HG03469 (cell line): ENCODE results near the gene HSD17B8.
"Not testable (repeated sequence)": the region's sequence is repeated elsewhere in the genome, so short reads cannot be mapped to it uniquely, and the experiment has no call there.

Experiments
- ATAC-seq: cut with Tn5 transposase; IDR thresholded peaks from one replicate; pipeline ENCODE4 v1.9.1; 2021; ENCODE audit warnings: mild to moderate bottlenecking, moderate library complexity, moderate number of reproducible peaks; ENCODE audit not compliant: unreplicated experiment

The HSD17B8 gene

DNA sequence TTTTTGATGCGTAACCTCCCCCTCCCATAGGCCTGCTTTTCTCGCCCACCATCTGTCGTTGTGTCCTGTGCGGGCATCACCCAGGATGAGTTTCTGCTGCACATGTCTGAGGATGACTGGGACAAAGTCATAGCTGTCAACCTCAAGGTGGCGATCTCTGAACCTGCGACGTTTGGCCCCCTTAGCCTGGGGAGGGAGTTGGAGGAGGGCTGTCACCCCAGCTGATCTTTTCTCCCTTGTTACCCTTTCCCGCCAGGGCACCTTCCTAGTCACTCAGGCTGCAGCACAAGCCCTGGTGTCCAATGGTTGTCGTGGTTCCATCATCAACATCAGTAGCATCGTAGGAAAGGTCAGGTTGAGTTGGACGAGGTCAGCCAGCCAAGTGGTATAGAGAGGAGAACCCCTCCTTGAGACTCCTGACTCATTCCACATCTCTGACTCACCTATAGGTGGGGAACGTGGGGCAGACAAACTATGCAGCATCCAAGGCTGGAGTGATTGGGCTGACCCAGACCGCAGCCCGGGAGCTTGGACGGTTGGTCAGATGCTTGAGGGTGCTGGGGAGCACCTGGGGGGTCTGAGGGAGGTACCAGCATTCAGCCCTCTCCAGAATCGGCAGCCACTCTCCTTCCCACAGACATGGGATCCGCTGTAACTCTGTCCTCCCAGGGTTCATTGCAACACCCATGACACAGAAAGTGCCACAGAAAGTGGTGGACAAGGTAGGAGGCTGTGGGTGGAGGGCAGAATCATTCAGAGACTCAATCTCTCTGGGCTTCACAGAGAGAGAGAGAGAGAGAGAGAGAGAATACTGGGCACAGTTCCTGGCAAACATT, 954 bp downstream of the HSD17B8 start:
- no peak for ATAC-seq

DNA sequence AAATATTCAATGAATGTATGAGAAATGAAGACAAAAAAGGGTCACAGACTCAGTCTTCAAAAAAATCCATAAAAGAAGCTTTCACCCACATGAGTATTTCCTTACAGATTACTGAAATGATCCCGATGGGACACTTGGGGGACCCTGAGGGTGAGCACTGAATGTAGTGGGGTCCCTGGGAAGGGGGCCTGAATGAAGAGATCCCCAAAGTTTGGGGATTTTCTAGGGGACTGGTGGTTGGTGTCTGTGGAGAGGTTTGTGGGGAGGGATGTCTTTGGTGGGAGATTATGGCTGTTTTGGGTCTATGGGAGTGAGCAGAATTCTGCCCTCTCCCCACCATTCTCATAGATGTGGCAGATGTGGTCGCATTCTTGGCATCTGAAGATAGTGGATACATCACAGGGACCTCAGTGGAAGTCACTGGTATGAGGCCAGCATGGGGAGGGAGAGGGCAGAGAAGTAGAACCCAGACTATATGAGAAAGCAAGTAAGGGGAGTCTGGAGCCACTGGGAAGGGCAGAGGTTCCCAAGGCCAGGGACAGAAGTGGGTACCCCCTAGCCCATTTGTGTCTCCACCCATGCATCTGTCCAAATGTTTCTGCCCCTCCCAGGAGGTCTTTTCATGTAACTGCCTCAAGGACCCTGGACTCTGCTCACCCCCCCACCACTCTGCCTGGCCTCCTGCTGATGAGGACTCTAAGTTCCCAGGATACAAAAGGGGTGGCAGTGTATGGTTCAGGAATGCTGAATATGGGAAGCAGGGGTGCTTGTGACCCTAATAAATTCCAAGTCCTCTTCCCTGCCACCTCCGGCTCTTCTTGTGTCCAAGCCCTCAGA, 1.8 kb downstream of the HSD17B8 start:
- ATAC-seq: no peak

DNA sequence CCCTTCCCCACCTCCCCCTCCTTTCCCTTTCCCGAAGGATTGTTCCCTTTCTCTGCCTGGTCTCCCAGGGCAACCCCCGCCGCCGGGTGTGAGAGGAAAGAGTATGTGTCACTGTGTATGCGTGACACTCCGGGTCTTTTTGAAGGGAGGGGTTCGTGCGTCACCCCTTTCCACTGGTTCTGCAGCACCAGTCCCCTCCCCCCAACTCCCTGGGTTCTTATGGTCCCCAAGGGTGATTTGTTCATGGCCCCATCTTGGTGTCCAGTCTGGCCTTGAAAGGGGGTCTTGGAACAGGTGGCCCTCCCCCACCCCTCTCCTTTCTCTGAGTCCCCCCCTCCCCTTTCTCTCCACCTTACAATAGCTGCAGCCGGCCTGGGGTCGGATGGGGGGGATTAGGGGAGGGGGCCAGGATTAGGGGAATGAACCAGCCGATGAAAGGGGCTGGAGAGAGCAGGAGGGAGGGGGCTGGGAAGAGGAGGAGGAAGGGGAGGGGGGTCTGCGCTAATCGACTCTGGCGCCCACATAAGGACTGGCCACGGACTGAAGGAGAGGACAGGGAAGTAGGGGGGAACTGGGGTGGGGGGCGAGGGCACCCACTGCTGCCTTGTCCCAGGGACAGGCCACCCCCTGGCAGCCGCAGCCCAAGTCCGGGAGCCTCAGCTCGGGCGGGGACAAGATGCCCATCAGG, 2.6 kb downstream of the HSD17B8 start:
- no peak for ATAC-seq

- ATAC-seq: no peak
Observed at GRCh38 chr6:33207552-33208090, 3.2 kb downstream of the HSD17B8 start.

DNA sequence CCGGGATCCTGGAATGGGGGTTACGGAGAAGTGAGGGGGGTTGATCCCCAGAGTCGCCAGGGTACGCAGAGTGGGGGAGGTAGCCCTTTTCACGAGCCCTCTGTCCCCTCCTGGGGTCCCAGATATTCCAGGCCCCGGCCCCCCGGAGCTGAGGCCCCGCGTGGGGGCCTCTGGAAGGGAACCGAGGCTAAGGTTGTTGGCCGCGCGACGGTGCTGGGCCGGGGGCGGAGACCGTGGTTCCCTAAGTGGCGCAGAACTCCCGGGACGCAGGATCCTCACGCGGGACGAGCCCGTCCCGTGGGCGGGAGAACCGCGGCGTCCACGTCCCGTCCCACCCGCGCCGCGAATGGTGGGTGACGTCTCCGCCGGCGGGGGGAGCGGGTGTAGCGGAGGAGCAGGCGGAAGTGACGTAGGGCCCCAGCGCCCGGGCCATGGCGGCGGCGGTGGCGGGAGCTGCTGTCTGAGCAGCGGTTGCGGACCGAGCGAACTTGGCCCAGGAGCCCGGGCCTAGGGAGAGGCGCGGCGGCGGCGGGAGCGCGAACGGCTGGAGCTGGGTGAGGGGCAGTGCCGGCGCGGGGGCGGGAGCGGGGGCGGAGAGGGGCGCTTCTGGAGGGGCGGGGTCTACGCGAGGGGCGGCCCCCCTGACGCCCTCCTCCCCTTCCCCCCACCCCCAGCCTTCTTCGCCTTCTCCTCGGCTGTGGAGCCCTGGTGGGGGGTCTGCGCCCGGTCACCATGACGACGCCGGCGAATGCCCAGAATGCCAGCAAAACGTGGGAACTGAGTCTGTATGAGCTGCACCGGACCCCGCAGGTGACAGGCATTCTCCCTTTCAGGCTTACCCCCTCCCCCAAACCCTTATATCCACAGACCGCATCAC, 3.9 kb downstream of the HSD17B8 start, which contains the start of gene RING1:
RING1 (plus strand) TSS at position 410 of the 877 bp plus-strand sequence; CDS start at position 733, 323 bp downstream.
- peak; percentile 42 for ATAC-seq

GRCh38 chr6:33209856-33210255, 5.4 kb downstream of the HSD17B8 start:
- ATAC-seq: no peak

DNA sequence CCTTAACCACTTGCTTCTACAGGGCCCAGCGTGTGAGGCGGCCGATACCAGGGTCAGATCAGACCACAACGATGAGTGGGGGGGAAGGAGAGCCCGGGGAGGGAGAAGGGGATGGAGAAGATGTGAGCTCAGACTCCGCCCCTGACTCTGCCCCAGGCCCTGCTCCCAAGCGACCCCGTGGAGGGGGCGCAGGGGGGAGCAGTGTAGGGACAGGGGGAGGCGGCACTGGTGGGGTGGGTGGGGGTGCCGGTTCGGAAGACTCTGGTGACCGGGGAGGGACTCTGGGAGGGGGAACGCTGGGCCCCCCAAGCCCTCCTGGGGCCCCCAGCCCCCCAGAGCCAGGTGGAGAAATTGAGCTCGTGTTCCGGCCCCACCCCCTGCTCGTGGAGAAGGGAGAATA, 6.7 kb downstream of the HSD17B8 start:
- ATAC-seq: no peak

DNA sequence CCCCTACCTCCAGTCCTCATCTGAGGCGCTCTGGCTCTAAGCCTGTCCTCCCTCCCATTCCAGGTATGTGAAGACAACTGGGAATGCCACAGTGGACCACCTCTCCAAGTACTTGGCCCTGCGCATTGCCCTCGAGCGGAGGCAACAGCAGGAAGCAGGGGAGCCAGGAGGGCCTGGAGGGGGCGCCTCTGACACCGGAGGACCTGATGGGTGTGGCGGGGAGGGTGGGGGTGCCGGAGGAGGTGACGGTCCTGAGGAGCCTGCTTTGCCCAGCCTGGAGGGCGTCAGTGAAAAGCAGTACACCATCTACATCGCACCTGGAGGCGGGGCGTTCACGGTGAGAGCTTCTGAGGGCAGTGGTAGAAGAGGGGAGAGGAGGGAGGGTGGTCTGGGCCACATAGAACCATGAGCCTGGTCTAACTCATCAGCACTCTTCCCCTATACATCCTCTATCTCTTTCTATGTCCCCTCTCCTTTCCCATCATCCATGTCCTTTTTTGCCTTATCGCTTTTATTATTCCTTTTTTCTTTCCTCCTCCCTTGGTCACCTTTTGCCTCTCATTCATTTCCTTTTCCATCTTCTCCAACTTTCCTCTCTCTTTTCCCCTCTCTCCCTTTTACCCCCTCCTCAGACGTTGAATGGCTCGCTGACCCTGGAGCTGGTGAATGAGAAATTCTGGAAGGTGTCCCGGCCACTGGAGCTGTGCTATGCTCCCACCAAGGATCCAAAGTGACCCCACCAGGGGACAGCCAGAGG, 7.4 kb downstream of the HSD17B8 start:
- ATAC-seq: no peak

- ATAC-seq: no peak
Observed at GRCh38 chr6:33212857-33213165, 8.4 kb downstream of the HSD17B8 start.

DNA sequence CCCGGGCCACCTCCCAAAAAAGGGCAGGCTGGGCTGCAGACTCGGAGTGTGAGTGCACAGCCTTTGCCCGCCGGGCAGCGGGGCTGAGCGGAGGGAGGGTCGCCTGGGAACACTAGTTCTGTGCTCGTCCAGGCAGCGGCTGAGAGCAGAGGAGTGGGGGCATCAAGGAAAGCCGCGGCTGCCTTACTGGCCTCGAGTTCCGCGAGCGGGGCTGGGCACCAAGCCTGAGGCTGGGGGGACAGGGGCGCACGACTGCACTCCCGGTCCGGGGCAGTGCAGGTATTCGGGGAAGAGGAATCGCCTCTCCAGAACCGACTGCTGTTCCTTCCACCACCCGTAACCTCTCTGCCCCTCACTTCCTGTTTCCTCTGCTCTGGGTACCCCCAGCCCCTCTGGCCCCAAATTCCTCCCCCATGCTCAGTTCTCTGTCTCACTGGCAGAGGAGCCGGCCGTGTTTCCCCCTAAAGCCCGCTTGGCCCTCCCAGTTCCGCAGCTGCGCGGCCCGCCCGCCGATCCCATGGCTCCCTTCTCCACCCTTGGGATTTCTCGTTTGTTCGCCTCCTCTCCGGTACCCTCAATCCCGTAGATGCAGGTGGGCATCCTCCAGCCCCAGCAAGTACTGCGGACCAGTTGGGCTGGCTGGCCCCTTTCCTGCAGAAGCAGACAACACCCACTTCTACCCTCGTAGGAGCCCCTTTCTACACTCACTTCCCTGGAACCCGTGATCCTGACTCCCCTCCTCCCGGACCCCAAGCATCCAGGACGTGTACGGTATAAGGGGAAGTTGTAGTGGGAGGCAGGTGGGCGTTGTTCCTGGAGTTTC, 8.9 kb downstream of the HSD17B8 start:
- no peak for ATAC-seq

DNA sequence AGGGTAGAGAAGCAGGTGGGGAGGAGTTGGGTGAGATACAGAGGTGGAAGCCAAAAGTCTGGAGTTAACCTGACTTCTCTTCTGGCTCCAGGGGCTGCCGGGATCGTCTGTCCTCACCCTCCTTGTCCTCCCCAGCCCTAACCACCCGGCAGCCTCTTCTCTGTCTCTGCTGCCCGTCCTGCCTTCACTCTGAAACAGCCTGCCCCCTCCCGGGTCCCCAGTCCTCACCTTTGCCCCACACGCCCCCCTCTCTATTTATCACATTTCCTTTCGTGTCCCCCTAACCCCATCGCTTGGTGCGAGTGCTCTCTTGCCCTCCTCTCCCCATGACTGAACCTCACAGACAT, 9.5 kb downstream of the HSD17B8 start:
- no peak for ATAC-seq

- no peak for ATAC-seq
Observed at GRCh38 chr6:33215271-33216116, 11.0 kb downstream of the HSD17B8 start.

DNA sequence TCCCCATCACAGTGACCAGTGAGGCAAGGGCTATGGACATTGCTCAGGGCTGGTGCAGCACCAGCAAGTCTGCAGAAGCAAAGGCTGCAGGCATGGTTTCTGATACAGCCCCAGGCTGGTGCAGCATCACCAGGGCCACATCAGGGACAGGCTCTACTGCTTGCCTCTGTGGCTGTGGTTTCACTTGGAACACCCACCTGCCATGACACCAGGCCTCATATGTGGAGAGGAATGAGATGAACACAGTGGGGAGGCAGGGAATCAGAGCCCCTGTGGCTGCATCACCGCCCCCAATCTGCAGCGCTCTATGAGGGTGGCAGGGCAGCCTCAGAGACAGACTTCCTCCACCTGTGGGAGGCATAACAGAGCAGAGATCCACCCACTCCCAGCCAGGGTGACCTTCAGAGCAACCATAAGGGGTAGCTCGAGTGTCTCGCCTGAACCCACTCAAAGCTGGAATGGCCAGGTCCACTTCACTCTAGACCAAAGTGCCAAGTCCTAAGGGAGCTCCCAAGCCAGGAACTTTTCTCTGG, 11.7 kb downstream of the HSD17B8 start:
- ATAC-seq: no peak

DNA sequence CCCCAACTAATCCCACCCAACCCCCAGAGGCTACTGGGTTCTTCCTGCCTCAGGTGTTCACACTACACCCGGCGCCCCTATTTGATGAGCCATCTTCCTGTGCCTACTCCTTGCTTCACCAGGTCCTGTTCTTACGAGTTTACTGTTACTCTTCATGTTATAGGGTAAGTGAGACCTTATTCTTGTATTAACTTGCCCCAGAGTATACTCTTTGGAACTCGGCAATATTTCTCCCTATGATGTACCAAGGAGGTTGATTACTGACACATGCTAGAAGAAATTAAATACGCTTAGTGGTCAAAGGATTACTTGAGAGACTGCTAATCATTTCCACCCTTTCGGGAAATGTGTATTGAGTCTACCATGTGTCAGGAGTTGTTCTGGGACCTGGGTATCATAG, 12.8 kb downstream of the HSD17B8 start:
- no peak for ATAC-seq

DNA sequence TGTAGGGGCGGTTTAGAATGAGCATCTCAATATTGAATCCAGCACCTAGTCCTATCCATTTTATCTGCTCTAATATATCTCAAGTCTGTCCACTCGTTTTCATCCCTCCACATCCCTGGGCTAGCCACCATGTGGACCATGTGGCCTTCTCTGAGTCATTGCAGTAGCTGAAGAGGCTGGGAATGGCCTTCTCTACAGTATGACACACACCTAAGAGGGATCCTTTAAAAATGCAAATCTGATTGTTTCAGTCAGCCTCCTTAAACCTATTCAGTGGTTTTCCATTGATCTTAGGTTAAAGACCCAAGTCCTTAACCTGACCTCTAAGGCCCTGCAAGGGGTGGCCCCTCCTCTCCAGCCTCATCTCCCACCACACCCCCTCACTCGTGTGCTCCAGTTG, 13.2 kb downstream of the HSD17B8 start:
- ATAC-seq: no peak

DNA sequence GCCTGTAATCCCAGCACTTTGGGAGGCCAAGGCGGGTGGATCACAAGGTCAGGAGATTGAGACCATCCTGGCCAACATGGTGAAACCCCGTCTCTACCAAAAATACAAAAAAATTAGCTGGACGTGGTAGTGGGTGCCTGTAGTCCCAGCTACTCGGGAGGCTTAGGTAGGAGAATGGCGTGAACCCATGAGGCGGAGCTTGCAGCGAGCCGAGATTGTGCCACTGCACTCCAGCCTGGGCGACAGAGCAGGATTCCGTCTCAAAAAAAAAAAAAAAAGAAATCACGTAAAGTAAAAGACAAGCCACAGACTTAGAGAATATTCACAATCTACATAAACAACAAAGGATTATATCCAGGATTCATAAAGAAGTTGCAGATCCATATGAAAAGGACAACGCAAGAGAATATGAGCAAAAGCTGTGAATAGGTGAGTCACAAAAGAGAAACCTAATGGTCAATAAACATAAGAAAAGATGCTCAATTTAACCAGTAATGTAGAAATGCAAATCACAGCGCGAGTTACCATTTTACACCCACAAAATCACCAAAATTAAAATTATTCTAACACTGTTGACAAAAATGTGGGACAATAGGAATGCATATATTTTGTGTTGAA, 22.2 kb downstream of the HSD17B8 start:
- not testable (repeated sequence) for ATAC-seq

DNA sequence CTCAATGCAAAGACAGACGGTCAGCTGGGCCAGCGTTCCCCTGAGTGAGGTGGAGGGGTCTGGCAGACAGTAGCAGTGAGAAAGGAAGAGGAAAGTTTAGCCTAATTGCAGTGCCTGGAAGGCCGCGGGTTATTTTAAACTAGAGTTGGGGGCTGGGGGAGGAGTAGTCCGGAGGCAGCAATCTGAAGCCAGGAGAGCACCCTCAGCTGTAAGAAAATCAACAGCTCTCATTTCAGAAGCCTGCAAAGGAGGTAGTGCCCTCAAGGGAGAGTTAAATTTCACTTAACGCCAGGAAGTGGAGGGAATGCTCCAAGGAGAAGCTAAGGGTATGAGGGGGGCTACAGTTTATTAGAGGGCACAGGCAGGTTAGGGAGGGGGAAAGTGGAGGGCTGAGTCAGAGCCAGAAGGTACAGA, 30.8 kb downstream of the HSD17B8 start:
- ATAC-seq: no peak
